Kidney (tissue), 14 donors: ENCODE results near the gene MYL7. TPM values are rescaled to one million over a fixed set of nuclear protein-coding genes. Genes with fewer than 3 reads are reported as not detected.
A peak's percentile ranks its signal among the peaks of the same experiment; 100 is the strongest.

Source experiments
- DNase-seq, 5 donors: peaks; one replicate each; pipeline ENCODE4 v3.0.0-alpha.2; 2013 to 2020
- FAIRE-seq: peaks from 2 replicates; lab custom pipeline; 2012; peaks lifted over from hg19 to GRCh38; lab: Jason Lieb, UNC
- H3K27ac ChIP-seq, 2 donors: one replicate each; pipeline ENCODE4 v1.7.0; 2013; ENCODE audit warnings: low read depth in 2 of 2, low read length in 2 of 2, inconsistent platforms in 1 of 2
- H3K27me3 ChIP-seq: one replicate; pipeline ENCODE4 v1.7.1; 2013; ENCODE audit warnings: low read length, inconsistent platforms; ENCODE audit not compliant: control insufficient read depth, insufficient read depth
- H3K36me3 ChIP-seq, 3 donors: one replicate each; pipeline versions ENCODE4 v1.7.0 to v1.7.1; 2013; ENCODE audit warnings: low read length in 3 of 3, control low read depth in 1 of 3, inconsistent platforms in 1 of 3; ENCODE audit not compliant: insufficient read depth in 3 of 3, control insufficient read depth in 2 of 3
- H3K4me1 ChIP-seq, 3 donors: one replicate each; pipeline versions ENCODE4 v1.7.0 to v1.7.1; 2013; ENCODE audit warnings: low read length in 3 of 3, inconsistent platforms in 1 of 3, low read depth in 1 of 3; ENCODE audit not compliant: control insufficient read depth in 2 of 3, insufficient read depth in 2 of 3
- H3K4me3 ChIP-seq, 3 donors: one replicate each; pipeline versions ENCODE4 v1.7.0 to v1.8.1; 2013; ENCODE audit warnings: low read length in 3 of 3, control low read depth in 1 of 3, inconsistent platforms in 1 of 3
- H3K9ac ChIP-seq, 3 donors: one replicate each; pipeline versions ENCODE4 v1.7.0 to v1.7.1; 2013; ENCODE audit warnings: low read length in 3 of 3, control low read depth in 1 of 3, inconsistent platforms in 1 of 3
- H3K9me3 ChIP-seq, 3 donors: one replicate each; pipeline versions ENCODE4 v1.7.0 to v1.7.1; 2013; ENCODE audit warnings: low read length in 3 of 3, control low read depth in 1 of 3, inconsistent platforms in 1 of 3; ENCODE audit not compliant: control insufficient read depth in 2 of 3, insufficient read depth in 1 of 3
- CTCF ChIP-seq: IDR thresholded peaks from 3 replicates; pipeline ENCODE4 v1.5.1; 2012; ENCODE audit warnings: mild to moderate bottlenecking, moderate library complexity, borderline replicate concordance; ENCODE audit not compliant: insufficient read depth; ENCODE audit errors: extremely low read depth
- intact Hi-C: fragments of 100-400 bp; cut with DNase I; formaldehyde crosslinking; loops from one replicate; pipeline ENCODE4 v1.11.1; 2022
- polyA plus RNA-seq: library from polyadenylated mRNA; stranded (reverse); fragments of 350-450 nt; fragmentation: Illumina TruSeq; extraction: RNeasy Lipid Tissue Mini Kit (QIAGEN cat#74804); gene quantifications from one replicate; pipeline ENCODE4 v1.2.3, GENCODE V29; 2014; ENCODE audit warnings: low read depth, low replicate concordance; ENCODE audit not compliant: insufficient read depth
- total RNA-seq: library from RNA; stranded (reverse); fragmentation: NEBNext Ultra II Directional; extraction: Animal tissue kit (Norgen Biotek cat#: 25700); gene quantifications from one replicate; pipeline ENCODE4 v1.2.1, GENCODE V29; 2021
- donor health status: control.
- donor health status: control.
- donor health status: control.
- donor health status: control.
- donor health status: control.
- donor health status: DM: yes; HTN: yes; CAD: no.
- donor health status: Normal renal cell carcinoma (clear cell type).

The MYL7 gene
- total and polyA plus RNA-seq, 2 donors from 2014 or later: not detected

GRCh38 chr7:44095781-44096180 is 45.4 kb downstream of the MYL7 start:
- no peaks in the 10 kb centered on the region for H3K4me1 ChIP-seq

GRCh38 chr7:44094883-44095592 is 46.1 kb downstream of the MYL7 start:
- Histone ChIP-seq H3K4me1 (no peaks in the 10 kb centered on the region), H3K27ac (no peak overlapping the region), H3K9ac (no peak overlapping the region), H3K9me3 (no peaks in the 10 kb centered on the region), H3K4me3 (no peak overlapping the region), H3K36me3 (no peaks in the 10 kb centered on the region), H3K27me3 (no peaks in the 10 kb centered on the region)
- intact Hi-C loops: no loop called here
- no peak for TF ChIP-seq CTCF
- peak in 1 of 5 donors; percentile 28 for DNase-seq
- no peak for FAIRE-seq

More at GRCh38 chr7:44095781-44096180, 45.4 kb downstream of the MYL7 start:
- DNase-seq: no peak
- Histone ChIP-seq H3K4me3 (no peak overlapping the region), H3K27me3 (no peaks in the 10 kb centered on the region), H3K9me3 (no peaks in the 10 kb centered on the region), H3K27ac (no peak overlapping the region), H3K9ac (no peak overlapping the region), H3K36me3 (no peaks in the 10 kb centered on the region)
- no peak for TF ChIP-seq CTCF
- no peak for FAIRE-seq
- intact Hi-C loops: no loop called here

GRCh38 chr7:44094365-44094764 is 46.8 kb downstream of the MYL7 start:
- no peak overlapping the region for H3K9ac ChIP-seq
- DNase-seq (no peak), FAIRE-seq (no peak)
- H3K36me3 ChIP-seq: no peaks in the 10 kb centered on the region
- no peaks in the 10 kb centered on the region for H3K27me3 ChIP-seq
- intact Hi-C loops: no loop called here
- no peak for TF ChIP-seq CTCF
- no peaks in the 10 kb centered on the region for H3K9me3 ChIP-seq
- no peak overlapping the region for H3K27ac ChIP-seq
- no peak overlapping the region for H3K4me3 ChIP-seq
- H3K4me1 ChIP-seq: no peaks in the 10 kb centered on the region
